ENCODE data around the gene ACER2. TPM values are rescaled to one million over a fixed set of nuclear protein-coding genes. Genes with fewer than 3 reads are reported as not detected.

The ACER2 gene
- total RNA-seq, 2 experiments from 2014 or later: 2.9 to 3.9 TPM

GRCh38 chr9:19442240-19442639 lies 33.4 kb downstream of the ACER2 start:
- H3K27ac Mint-ChIP-seq: no peak overlapping the region

GRCh38 chr9:19445452-19445851 lies 36.6 kb downstream of the ACER2 start:
- H3K4me3 Mint-ChIP-seq: no peak overlapping the region
- ATAC-seq (ENCODE audit: low read depth): no peak
- peaks cover 18% of the 10 kb centered on the region for H3K4me1 Mint-ChIP-seq
- H3K27ac Mint-ChIP-seq: no peak overlapping the region
- H3K36me3 Mint-ChIP-seq: peaks cover 4% of the 10 kb centered on the region
- POLR2A ChIA-PET: no interaction called here
- DNase-seq: no peak
- no peaks in the 10 kb centered on the region for H3K27me3 Mint-ChIP-seq
- no peaks in the 10 kb centered on the region for H3K9me3 Mint-ChIP-seq

More at GRCh38 chr9:19442240-19442639, 33.4 kb downstream of the ACER2 start:
- Mint-ChIP-seq H3K4me1 (peaks cover 18% of the 10 kb centered on the region), H3K36me3 (peaks cover 9% of the 10 kb centered on the region), H3K4me3 (no peak overlapping the region), H3K9me3 (no peaks in the 10 kb centered on the region), H3K27me3 (no peaks in the 10 kb centered on the region)
- ATAC-seq (ENCODE audit: low read depth): no peak
- POLR2A ChIA-PET: interaction anchor here (0.6 to 0.7 kb wide), 2 partner anchors 316 to 1717 kb away, joined by 3 read pairs; no protein-coding TSS in a partner anchor
- no peak for DNase-seq

GRCh38 chr9:19446361-19446861 lies 37.6 kb downstream of the ACER2 start:
- peaks cover 2% of the 10 kb centered on the region for H3K36me3 Mint-ChIP-seq
- H3K27me3 Mint-ChIP-seq: no peaks in the 10 kb centered on the region
- no peak for ATAC-seq (ENCODE audit: low read depth)
- no peaks in the 10 kb centered on the region for H3K9me3 Mint-ChIP-seq
- H3K27ac Mint-ChIP-seq: no peak overlapping the region
- POLR2A ChIA-PET: no interaction called here
- H3K4me3 Mint-ChIP-seq: no peak overlapping the region
- DNase-seq: no peak
- peaks cover 11% of the 10 kb centered on the region for H3K4me1 Mint-ChIP-seq

GRCh38 chr9:19451240-19452087 lies 42.7 kb downstream of the ACER2 start:
- no peaks in the 10 kb centered on the region for H3K27me3 Mint-ChIP-seq
- no peak overlapping the region for H3K4me3 Mint-ChIP-seq
- H3K9me3 Mint-ChIP-seq: no peaks in the 10 kb centered on the region
- POLR2A ChIA-PET: no interaction called here
- DNase-seq (no peak), ATAC-seq (ENCODE audit: low read depth) (no peak)
- H3K4me1 Mint-ChIP-seq: no peaks in the 10 kb centered on the region
- no peaks in the 10 kb centered on the region for H3K36me3 Mint-ChIP-seq
- peak overlapping the region; percentile 13 for H3K27ac Mint-ChIP-seq

GRCh38 chr9:19456426-19456825 lies 47.6 kb downstream of the ACER2 start:
- H3K4me1 Mint-ChIP-seq: peaks cover 11% of the 10 kb centered on the region
- H3K27ac Mint-ChIP-seq: no peak overlapping the region
- no peaks in the 10 kb centered on the region for H3K9me3 Mint-ChIP-seq
- DNase-seq (no peak), ATAC-seq (ENCODE audit: low read depth) (no peak)
- H3K4me3 Mint-ChIP-seq: no peak overlapping the region
- peaks cover 6% of the 10 kb centered on the region for H3K27me3 Mint-ChIP-seq
- POLR2A ChIA-PET: interaction anchor here (0.5 to 1.5 kb wide), 2 partner anchors 11 to 77 kb away, joined by 5 to 8 read pairs; partner anchors contain the start of gene RPS6
- no peaks in the 10 kb centered on the region for H3K36me3 Mint-ChIP-seq

- Mint-ChIP-seq H3K27me3 (peaks cover 6% of the 10 kb centered on the region), H3K27ac (no peak overlapping the region), H3K4me1 (peaks cover 11% of the 10 kb centered on the region), H3K4me3 (peak overlapping the region; percentile 71), H3K9me3 (no peaks in the 10 kb centered on the region), H3K36me3 (no peaks in the 10 kb centered on the region)
- POLR2A ChIA-PET: interaction anchor here (0.6 to 1.5 kb wide), 4 partner anchors 77 to 408 kb away, joined by 3 to 8 read pairs (median 4); partner anchors contain the start of genes RPS6 and RRAGA
- DNase-seq (peak; percentile 43), ATAC-seq (ENCODE audit: low read depth) (peak; percentile 81)
These were observed 48.3 kb downstream of the ACER2 start for GRCh38 chr9:19456996-19457692.

GRCh38 chr9:19457693-19458009 lies 48.8 kb downstream of the ACER2 start:
- H3K4me1 Mint-ChIP-seq: peaks cover 11% of the 10 kb centered on the region
- H3K36me3 Mint-ChIP-seq: no peaks in the 10 kb centered on the region
- H3K4me3 Mint-ChIP-seq: peak overlapping the region; percentile 71
- DNase-seq (no peak), ATAC-seq (ENCODE audit: low read depth) (no peak)
- H3K27ac Mint-ChIP-seq: no peak overlapping the region
- no peaks in the 10 kb centered on the region for H3K9me3 Mint-ChIP-seq
- peaks cover 9% of the 10 kb centered on the region for H3K27me3 Mint-ChIP-seq
- POLR2A ChIA-PET: interaction anchor here (0.6 to 1.5 kb wide), 3 partner anchors 78 to 275 kb away, joined by 3 to 8 read pairs (median 5); partner anchors contain the start of gene RPS6

GRCh38 chr9:19460243-19460642 lies 51.4 kb downstream of the ACER2 start:
- Mint-ChIP-seq H3K4me3 (no peak overlapping the region), H3K27me3 (peaks cover 11% of the 10 kb centered on the region), H3K4me1 (peaks cover 21% of the 10 kb centered on the region), H3K9me3 (no peaks in the 10 kb centered on the region), H3K36me3 (no peaks in the 10 kb centered on the region), H3K27ac (no peak overlapping the region)
- POLR2A ChIA-PET: no interaction called here
- no peak for DNase-seq
- no peak for ATAC-seq (ENCODE audit: low read depth)

- Mint-ChIP-seq H3K9me3 (no peaks in the 10 kb centered on the region), H3K27me3 (peaks cover 11% of the 10 kb centered on the region), H3K4me1 (peaks cover 22% of the 10 kb centered on the region), H3K27ac (no peak overlapping the region), H3K36me3 (no peaks in the 10 kb centered on the region), H3K4me3 (no peak overlapping the region)
- DNase-seq (no peak), ATAC-seq (ENCODE audit: low read depth) (no peak)
- POLR2A ChIA-PET: no interaction called here
These were observed 52.3 kb downstream of the ACER2 start for GRCh38 chr9:19461135-19461534.

- POLR2A ChIA-PET: interaction anchor here (0.8 kb wide), 2 partner anchors 414 to 416 kb away, joined by 3 read pairs; partner anchors contain the start of gene RRAGA
- peaks cover 11% of the 10 kb centered on the region for H3K4me1 Mint-ChIP-seq
- DNase-seq: no peak
- H3K27me3 Mint-ChIP-seq: peaks cover 12% of the 10 kb centered on the region
- H3K36me3 Mint-ChIP-seq: no peaks in the 10 kb centered on the region
- no peak for ATAC-seq (ENCODE audit: low read depth)
- peak overlapping the region; percentile 9 for H3K27ac Mint-ChIP-seq
- peak overlapping the region; percentile 96 for H3K4me3 Mint-ChIP-seq
- H3K9me3 Mint-ChIP-seq: no peaks in the 10 kb centered on the region
These were observed 55.4 kb downstream of the ACER2 start for GRCh38 chr9:19464061-19464763.

- Mint-ChIP-seq H3K4me1 (peaks cover 11% of the 10 kb centered on the region), H3K27ac (no peak overlapping the region), H3K27me3 (peaks cover 9% of the 10 kb centered on the region), H3K9me3 (no peaks in the 10 kb centered on the region), H3K36me3 (no peaks in the 10 kb centered on the region), H3K4me3 (peak overlapping the region; percentile 96)
- ATAC-seq (ENCODE audit: low read depth) (peak; percentile 94), DNase-seq (peak; percentile 88)
- POLR2A ChIA-PET: interaction anchor here (0.8 kb wide), 2 partner anchors 415 to 416 kb away, joined by 3 read pairs; partner anchors contain the start of gene RRAGA
These were observed 56.2 kb downstream of the ACER2 start for GRCh38 chr9:19464764-19465585.

GRCh38 chr9:19465586-19466279 lies 56.9 kb downstream of the ACER2 start:
- Mint-ChIP-seq H3K27me3 (peaks cover 9% of the 10 kb centered on the region), H3K27ac (no peak overlapping the region), H3K4me3 (peak overlapping the region; percentile 96), H3K9me3 (no peaks in the 10 kb centered on the region), H3K4me1 (peaks cover 11% of the 10 kb centered on the region), H3K36me3 (no peaks in the 10 kb centered on the region)
- DNase-seq (no peak), ATAC-seq (ENCODE audit: low read depth) (no peak)
- POLR2A ChIA-PET: no interaction called here

Data from activated naive CD8-positive, alpha-beta T cell treated with anti-CD3 and anti-CD28 coated beads, Interleukin-2, amount 10 ng/mL, durations not matched to agents 7 days and 5 days (primary cell).